GM06990 (cell line): ENCODE measurements around the gene EDARADD.

Experiments
- DNase-seq: peaks from one replicate; pipeline ENCODE4 v3.0.0-alpha.2; 2011; ENCODE audit not compliant: insufficient read length; ENCODE audit errors: extremely low read depth
- H3K27me3 ChIP-seq: replicated peaks from 2 replicates; pipeline ENCODE4 v1.6.0; 2011; ENCODE audit warnings: low read length; ENCODE audit not compliant: control insufficient read depth, insufficient read depth
- H3K36me3 ChIP-seq: 2 replicates; pipeline ENCODE4 v1.5.1; 2011; ENCODE audit warnings: low read length; ENCODE audit not compliant: control insufficient read depth, insufficient read depth
- H3K4me3 ChIP-seq: replicated peaks from 2 replicates; pipeline ENCODE4 v1.5.1; 2011; ENCODE audit warnings: low read depth, mild to moderate bottlenecking, control low read depth, low read length
- TF ChIP-seq, protein P1 (sequence below): IDR thresholded peaks from 2 replicates; pipeline ENCODE4 v1.5.1; 2011; ENCODE audit warnings: low read length, control low read depth, mild to moderate bottlenecking, inconsistent platforms; ENCODE audit not compliant: insufficient read depth, poor library complexity, severe bottlenecking

The EDARADD gene

DNA sequence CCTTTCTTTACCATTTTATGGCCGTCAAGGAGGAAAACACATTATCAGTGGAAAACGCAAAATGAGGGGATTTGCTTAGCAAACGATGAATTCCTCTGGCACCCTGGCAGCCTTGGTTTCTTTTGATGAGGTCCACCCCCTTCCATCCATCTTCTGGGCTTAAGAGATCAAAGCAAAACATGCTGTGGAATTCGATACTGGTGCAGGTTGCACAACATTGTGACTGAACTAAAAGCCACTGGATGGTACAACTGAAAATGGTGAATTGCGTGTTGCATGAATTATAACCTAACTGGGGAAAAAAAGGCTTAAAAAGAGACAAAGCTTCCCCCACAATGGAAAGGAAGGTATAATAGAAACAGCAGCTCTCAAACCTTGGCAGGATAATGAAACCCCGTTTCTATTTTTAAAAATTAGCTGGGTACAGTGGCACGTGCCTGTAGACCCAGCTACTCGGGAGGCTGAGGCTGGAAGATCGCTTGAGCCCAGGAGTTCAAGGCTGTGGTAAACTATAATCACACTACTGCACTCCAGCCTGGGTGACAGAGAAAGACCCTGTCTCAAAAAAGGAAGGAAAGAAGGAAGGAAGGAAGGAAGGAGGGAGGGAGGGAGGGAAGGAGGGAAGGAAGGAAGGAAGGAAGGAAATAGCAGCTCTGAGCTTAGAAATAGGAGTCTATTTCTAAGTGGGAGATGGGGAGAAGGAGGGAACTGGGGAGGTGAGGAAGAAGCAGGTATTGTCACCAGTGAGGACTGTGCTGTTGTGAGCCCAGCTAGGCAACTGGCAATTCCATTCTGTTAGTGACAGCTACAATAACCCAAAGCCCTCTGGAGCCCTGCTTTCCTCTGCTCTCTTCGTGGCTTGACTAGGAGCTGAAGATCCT is 100.7 kb downstream of the EDARADD start:
- H3K36me3 ChIP-seq: no peaks in the 10 kb centered on the region
- TF ChIP-seq, protein P1, sequence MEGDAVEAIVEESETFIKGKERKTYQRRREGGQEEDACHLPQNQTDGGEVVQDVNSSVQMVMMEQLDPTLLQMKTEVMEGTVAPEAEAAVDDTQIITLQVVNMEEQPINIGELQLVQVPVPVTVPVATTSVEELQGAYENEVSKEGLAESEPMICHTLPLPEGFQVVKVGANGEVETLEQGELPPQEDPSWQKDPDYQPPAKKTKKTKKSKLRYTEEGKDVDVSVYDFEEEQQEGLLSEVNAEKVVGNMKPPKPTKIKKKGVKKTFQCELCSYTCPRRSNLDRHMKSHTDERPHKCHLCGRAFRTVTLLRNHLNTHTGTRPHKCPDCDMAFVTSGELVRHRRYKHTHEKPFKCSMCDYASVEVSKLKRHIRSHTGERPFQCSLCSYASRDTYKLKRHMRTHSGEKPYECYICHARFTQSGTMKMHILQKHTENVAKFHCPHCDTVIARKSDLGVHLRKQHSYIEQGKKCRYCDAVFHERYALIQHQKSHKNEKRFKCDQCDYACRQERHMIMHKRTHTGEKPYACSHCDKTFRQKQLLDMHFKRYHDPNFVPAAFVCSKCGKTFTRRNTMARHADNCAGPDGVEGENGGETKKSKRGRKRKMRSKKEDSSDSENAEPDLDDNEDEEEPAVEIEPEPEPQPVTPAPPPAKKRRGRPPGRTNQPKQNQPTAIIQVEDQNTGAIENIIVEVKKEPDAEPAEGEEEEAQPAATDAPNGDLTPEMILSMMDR: no peak
- no peaks in the 10 kb centered on the region; the same call in 1 of the 2 replicates for H3K27me3 ChIP-seq
- H3K4me3 ChIP-seq: no peak overlapping the region
- no peak for DNase-seq

DNA sequence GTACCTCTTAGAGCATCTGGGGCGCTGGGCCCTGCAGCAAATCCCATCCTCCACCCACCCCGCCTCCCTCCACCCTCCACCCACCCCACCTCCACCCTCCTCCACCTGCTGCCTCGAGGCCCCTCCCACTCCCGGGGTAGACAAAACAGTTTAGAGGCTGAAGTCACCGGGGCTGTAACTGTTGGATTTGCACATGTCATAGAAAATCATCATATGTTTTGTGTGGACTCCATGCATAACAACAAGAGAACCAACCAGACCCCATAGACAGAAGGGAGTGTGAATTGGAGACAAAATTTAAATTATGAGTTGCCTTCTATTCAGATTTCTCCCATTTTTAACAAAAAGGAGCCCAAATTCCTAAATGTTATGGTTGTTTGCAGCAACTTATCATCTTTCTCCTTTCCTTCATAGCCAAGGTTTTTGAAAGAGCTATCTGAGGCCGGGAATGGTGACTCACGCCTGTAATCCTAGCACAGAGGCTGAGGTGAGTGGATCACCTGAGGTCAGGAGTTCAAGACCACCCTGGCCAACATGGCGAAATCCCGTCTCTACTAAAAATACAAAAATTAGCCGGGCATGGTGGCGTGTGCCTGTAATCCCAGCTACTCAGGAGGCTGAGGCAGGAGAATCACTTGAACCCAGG is 101.5 kb downstream of the EDARADD start:
- DNase-seq: no peak
- Histone ChIP-seq H3K27me3 (no peaks in the 10 kb centered on the region; the same call in 1 of the 2 replicates), H3K4me3 (no peak overlapping the region), H3K36me3 (no peaks in the 10 kb centered on the region)
- TF ChIP-seq, protein P1: no peak

DNA sequence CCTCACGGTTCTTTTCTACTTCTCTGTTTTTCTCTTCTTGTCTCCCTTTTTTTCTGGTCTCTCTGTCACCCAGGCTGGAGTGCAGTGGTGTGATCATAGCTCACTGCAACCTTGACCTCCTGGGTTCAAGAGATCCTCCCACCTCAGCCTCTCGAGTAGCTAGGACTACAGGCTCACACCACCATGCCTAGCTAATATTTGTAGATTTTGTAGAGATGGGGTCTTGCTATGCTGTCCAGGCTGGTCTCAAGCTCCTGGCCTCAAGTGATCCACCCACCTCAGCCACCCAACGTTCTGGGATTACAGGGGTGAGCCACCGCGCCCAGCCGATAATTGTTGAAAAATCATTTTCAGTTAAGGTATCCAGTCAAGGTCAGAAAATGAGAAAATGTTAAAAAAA is 103.8 kb downstream of the EDARADD start:
- no peaks in the 10 kb centered on the region for H3K36me3 ChIP-seq
- H3K4me3 ChIP-seq: no peak overlapping the region
- H3K27me3 ChIP-seq: no peaks in the 10 kb centered on the region; the same call in 1 of the 2 replicates
- TF ChIP-seq, protein P1: no peak
- no peak for DNase-seq

DNA sequence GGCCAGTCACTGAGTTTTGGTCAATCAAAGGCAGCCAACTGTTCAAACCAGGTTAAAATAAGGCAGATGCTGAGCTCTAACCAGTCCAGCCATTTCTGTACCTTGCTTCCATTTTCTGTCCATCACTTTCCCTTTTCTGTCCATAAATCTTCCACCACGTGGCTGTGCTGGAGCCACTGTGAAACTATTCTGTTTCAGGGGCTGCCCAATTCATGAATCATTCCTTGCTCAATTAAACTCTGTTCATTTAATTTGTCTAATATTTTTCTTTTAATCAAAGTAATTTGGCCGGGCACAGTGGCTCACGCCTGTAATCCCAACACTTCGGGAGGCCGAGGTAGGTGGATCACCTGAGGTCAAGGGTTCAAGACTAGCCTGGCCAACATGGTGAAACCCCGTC is 107.0 kb downstream of the EDARADD start:
- Histone ChIP-seq H3K27me3 (no peaks in the 10 kb centered on the region), H3K36me3 (no peaks in the 10 kb centered on the region), H3K4me3 (no peak overlapping the region)
- DNase-seq: no peak
- TF ChIP-seq, protein P1: no peak

GRCh38 chr1:236502579-236502971 is 108.5 kb downstream of the EDARADD start:
- H3K27me3 ChIP-seq: no peaks in the 10 kb centered on the region
- H3K4me3 ChIP-seq: no peak overlapping the region
- H3K36me3 ChIP-seq: no peaks in the 10 kb centered on the region
- no peak for DNase-seq
- TF ChIP-seq, protein P1: no peak
